Activated T-cell treated with anti-CD3 and anti-CD28 coated beads for 1 hour (primary cell): Measurements from ENCODE around the gene MRPS26.
A peak's percentile ranks its signal among the peaks of the same experiment; 100 is the strongest.
"Not testable (repeated sequence)": the region's sequence is repeated elsewhere in the genome, so short reads cannot be mapped to it uniquely, and the experiment has no call there.

ENCODE experiments used
- DNase-seq: peaks from one replicate; pipeline ENCODE4 v3.0.0-alpha.2; 2020; ENCODE audit warnings: low read depth

MRPS26 gene

GRCh38 chr20:3074812-3075211 lies 29.0 kb downstream of the MRPS26 start:
- DNase-seq: no peak

- not testable (repeated sequence) for DNase-seq
These were observed 29.5 kb downstream of the MRPS26 start for GRCh38 chr20:3075315-3075714.

- DNase-seq: no peak
These were observed 31.8 kb downstream of the MRPS26 start for GRCh38 chr20:3077618-3078134.

GRCh38 chr20:3080939-3081388 lies 35.1 kb downstream of the MRPS26 start:
- DNase-seq: no peak

GRCh38 chr20:3081641-3082040 lies 35.8 kb downstream of the MRPS26 start:
- no peak for DNase-seq

- no peak for DNase-seq
These were observed 36.6 kb downstream of the MRPS26 start for GRCh38 chr20:3082306-3082951.

GRCh38 chr20:3082955-3083952 lies 37.4 kb downstream of the MRPS26 start:
- no peak for DNase-seq

- no peak for DNase-seq
These were observed 38.6 kb downstream of the MRPS26 start, which contains the start of gene AVP for GRCh38 chr20:3084283-3084985. Gene AVP, minus strand, starts transcription at chr20:3084724. Its CDS starts 50 bp downstream, at chr20:3084674.

- DNase-seq: no peak
These were observed 39.1 kb downstream of the MRPS26 start for GRCh38 chr20:3084986-3085360.

- no peak for DNase-seq
These were observed 39.8 kb downstream of the MRPS26 start for GRCh38 chr20:3085571-3086072.

GRCh38 chr20:3088031-3088430 lies 42.2 kb downstream of the MRPS26 start:
- DNase-seq: no peak

- no peak for DNase-seq
These were observed 44.7 kb downstream of the MRPS26 start for GRCh38 chr20:3090565-3090964.

- DNase-seq: peak; percentile 40
These were observed 46.9 kb downstream of the MRPS26 start for GRCh38 chr20:3092611-3093379.

GRCh38 chr20:3093861-3094361 lies 48.1 kb downstream of the MRPS26 start:
- no peak for DNase-seq

GRCh38 chr20:3094848-3095629 lies 49.2 kb downstream of the MRPS26 start:
- no peak for DNase-seq
